GM19035 (cell line): ENCODE measurements around the gene MYL9.
A peak's percentile ranks its signal among the peaks of the same experiment; 100 is the strongest.
"Not testable (repeated sequence)": the region's sequence is repeated elsewhere in the genome, so short reads cannot be mapped to it uniquely, and the experiment has no call there.

ENCODE experiments used
- ATAC-seq: cut with Tn5 transposase; IDR thresholded peaks from one replicate; pipeline ENCODE4 v1.9.1; 2021; ENCODE audit not compliant: unreplicated experiment

MYL9 gene

GRCh38 chr20:36548704-36549627, 7.6 kb downstream of the MYL9 start:
- no peak for ATAC-seq

GRCh38 chr20:36549628-36549941, 8.3 kb downstream of the MYL9 start:
- no peak for ATAC-seq

DNA sequence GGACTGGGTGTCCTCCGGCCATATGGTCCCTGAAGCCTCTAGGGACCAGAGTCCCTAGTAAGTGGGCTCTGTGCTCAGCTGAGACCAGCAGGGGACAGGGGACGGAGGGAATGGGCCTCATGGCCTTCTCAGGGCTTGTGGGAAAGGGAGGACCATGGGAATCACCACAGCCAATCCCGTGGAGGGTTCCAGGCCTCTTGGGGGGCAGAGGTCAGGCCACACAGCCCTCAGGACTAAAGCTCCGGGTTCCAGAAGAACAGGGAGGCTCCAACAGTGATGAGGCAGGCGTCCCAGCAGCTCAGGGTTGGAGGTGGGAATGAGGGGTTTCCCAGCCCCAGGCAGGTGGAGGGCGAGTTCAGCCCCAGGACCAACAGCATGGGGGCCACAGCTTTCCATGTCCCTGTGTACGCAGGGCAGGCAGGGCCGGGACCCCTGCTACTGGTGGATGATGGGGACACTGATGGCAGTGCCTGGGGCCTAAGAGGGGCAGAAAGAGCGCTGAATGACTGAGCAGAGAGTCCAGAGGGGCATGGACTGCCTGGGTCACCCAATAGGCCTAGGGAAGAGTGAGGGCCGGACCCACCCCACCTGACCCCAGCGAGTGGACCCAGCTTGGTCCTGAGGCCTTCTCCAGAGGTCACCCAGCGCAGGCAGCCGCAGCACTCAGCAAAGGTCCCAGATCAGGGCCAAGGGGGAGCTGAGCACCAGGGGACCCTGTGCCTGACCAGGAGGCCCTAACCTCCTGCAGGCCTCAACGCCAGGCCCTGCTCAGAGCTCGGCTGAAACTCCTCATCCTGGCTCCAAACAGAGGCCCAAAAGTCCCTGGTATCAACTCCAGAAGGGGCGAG, 8.8 kb downstream of the MYL9 start:
- no peak for ATAC-seq

DNA sequence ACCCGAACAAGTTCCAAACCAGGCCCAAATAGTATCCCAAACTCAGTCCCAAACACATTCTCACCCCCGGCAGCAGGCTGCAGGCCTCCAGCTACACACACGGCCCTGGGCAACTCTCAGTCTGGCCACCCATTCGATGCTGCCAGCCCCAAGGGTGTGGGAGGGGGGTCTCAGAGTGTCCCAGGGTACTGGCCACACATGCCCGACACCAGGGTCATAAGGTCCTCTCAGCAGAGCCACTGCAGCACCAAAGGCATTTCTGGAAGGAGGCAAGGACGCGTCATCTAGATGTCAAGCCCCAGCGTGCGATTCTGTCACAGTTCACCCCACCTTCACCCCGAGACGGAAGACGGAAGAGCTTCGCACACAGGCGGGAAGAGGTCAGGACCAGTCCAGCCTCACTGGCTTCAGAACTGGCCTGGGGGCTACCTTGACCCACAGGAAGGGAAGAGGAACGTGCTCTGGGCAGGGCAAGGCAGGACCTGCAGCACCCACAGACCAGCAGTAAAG, 9.5 kb downstream of the MYL9 start:
- no peak for ATAC-seq

DNA sequence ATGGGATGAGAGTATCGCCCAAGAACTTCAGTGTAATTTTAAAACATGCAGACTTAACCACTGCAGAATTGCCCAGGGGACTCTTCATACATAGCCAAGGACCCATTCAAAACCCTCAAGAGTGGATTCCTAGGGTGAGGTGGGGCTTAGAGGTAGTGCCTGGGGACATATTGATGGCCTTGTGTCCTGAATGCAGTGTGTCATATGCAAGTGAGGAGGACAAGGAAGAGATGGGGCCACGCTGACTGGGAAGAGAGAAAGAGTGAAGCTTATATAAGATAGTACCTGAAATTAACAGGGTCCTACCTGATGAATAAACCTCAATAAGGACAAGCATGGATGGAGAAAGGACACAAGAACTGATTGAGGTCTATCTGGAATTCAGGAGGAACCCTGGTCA, 13.9 kb downstream of the MYL9 start:
- ATAC-seq = no peak

- ATAC-seq = no peak
Observed at GRCh38 chr20:36562724-36563123, 21.4 kb downstream of the MYL9 start.

- no peak for ATAC-seq
Observed at GRCh38 chr20:36563374-36563773, 22.1 kb downstream of the MYL9 start.

DNA sequence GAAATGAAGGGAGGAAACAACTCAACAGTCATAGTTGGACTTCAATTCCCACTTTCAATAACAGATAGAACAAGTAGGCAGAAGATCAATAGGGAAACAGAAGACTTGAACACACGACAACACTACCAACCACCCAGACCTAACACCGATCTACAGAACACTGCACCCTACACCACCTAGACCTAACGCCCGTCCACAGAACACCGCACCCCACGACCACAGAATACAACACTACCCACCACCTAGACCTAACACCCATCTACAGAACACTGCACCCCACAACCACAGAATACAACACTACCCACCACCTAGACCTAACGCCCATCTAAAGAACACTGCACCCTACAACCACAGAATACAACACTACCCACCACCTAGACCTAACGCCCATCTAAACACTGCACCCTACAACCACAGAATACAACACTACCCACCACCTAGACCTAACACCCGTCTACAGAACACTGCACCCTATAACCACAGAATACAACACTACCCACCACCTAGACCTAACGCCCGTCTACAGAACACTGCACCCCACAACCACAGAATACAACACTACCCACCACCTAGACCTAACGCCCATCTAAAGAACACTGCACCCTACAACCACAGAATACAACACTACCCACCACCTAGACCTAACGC, 22.9 kb downstream of the MYL9 start:
- not testable (repeated sequence) for ATAC-seq

- not testable (repeated sequence) for ATAC-seq
Observed at GRCh38 chr20:36564726-36565121, 23.4 kb downstream of the MYL9 start.

DNA sequence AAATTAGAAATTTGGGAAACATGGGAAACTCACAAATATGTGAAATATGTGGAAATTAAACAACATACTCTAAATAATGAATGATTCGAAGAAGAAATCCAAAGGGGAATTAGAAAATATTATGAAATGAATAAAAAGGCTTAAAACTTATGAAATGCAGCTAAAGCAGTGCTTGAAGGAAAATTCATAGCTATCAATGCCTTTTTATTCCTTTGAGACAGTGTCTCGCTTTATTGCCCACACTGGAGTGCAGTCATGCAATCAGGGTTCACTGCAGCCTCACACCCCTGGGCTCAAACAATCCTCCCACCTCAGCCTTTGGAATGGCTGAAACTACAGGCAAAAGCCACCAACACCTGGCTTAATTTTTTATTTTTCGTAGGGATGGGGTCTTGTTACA, 24.2 kb downstream of the MYL9 start:
- ATAC-seq = no peak

GRCh38 chr20:36569847-36570429, 28.6 kb downstream of the MYL9 start:
- ATAC-seq = no peak

DNA sequence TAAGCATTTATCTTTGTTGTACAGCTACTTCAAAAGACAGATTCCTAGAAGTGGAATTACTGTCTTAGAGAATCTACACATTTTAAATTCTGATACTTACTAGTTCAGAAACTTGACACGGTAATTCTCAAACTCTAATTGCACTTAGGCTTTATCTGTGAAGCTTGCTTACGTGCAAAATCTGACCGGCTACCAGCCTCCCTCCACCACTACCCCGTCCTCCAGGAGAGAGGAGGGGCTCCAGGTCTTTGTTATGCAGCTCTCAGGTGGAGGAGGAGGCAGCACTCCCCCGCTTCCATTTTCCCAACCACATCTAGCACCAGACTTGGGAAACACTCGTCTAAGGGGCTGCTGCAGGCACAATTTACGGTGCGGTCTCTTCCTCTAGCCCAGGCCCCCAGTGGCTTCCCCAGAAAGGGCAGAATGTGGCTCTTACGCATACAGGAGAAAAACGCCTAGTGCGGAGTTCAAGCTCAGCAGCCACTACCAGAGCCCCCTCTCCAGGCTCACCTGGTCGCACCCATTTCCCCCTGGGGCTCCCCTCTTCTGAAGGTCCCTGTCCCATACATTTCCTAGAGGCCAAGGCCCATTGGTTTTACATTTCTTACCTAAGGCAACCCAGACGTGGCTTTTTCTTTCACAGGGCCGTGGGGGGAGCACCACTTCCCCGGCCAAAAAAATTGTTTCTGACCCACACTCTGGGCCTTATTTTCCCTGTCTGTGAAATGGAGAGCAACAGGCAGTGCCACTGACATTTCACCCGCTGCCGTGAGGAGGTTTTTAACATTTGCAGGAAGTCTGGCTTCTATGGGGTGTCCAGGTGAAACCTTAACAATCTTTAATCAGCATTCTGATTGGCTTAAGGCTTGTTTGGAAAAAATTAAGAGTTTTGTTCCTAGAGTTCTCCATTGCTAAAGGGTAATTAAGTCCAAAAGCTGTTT, 30.5 kb downstream of the MYL9 start:
- ATAC-seq = no peak

DNA sequence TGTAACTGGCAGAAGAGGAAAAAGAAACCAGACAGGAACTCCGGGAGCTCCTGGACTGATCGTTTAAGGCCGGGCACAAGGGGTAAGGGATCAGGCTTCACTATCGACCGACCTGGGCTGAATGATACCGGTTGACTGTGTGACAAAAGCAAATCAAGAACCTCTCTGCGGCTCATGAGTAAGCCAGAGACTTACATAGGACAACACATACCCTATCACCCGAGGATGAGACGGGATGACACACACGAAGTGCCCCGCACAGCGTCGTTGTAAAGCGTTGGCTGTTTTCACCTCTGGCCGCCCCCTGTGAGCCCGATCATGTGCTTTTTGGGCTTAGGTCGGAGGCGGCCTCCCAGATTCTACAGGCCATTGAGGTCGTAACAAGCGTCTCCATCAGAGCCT, 31.4 kb downstream of the MYL9 start:
- ATAC-seq = peak; percentile 29

DNA sequence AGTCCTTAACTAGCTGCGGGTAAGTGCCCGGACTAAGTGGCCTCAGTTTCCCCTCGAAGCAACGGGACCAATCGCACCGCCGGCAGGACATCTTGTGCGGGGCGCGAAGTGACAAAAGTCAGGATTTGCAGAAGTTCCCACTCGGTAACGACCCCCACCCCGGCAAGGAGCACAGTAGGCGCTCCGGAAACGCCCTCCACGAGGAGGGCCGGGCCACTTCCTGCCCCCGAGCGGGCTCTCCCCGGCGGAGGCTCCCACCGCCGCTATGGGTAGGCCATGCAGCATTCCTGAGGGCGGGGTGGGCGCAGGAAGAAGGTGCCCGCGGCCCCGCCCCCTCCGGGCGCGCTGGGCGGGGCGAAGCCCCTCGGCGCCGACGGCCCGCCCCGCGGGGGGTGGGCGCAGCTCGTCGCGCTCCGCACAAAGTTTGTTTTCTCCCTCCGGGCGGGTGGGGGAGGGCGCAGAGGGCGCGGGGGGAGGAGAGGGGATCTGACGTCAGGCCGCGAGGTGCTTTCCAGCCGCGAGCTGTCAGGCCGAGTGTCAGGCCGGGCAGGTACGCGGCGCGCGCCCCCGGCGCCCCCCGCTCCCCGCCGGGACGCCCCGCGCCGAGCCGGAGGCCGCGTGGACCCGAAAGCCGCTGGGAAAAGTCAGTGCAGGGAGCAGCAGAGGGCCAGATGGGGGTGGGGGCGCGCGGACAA, 31.9 kb downstream of the MYL9 start, which contains the start of gene TGIF2:
TGIF2 (plus strand) TSS at position 495 of the 695 bp plus-strand sequence. CDS start 5,178 bp downstream, outside the sequence.
- ATAC-seq = peak; percentile 73

DNA sequence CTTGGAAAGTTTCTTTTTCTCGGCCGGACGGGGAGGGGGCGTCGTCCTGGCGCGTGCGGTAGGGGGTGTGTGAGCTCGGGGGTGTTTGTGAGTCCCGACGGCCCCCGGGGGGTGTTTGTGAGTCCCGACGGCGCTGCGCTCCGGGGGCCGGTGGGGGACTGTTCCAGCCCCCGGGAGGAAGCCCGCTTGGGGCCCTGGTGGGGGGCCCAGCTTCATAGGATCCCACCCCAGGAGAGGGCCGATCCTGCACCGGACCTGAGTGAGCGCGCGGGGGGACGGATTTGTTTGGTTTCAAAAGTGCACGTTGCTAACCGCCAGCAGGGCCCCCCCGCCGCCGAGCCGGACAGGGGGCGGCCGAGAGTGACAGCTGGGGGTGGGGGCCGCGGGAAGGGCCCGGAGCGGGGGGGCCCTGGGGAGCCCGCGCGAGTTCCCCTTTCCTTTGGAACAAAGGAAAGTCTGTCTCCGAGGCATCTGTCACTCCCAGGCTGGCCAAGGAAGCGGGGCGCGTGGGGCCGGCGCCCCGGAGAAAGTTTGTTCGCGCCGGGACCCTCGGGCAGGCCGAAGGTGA, 32.6 kb downstream of the MYL9 start:
- no peak for ATAC-seq

DNA sequence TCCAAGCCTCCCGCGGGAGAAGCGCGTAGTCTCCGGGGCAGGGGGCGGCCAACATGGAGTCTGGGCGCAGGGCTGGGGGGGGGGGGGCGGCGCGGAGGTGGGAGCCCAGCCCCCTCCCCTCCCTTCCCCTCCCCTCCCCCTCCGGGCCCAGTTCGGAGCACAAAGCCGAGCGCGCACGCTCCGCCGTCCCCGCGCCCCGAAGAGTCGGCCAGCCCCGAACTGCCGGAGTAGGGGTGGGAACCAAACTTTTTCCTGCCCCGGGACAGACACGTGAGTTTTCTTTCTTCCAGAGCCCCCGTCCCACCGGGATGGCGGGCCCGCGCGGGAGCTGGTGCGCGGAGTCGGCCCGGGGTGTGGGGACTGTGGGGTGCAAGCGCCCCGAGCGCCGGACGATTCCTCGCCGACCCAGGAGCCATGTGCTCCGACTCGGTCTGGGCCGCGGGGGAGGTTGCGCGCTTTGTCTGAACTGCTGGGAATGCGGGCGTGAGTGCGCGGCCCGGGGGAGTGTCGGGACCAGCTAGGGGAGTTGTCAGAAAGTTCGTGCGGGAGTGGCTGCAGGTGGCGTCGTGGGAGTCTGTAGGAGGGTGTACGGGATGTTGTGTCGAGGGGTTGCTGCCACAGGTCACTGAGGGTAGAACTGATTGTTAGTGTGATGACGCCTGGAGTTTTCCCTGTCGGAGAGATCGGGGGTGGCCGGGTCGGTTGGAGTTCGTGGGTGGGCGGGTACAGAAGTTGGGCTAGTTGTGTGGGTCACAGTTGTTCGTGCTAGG, 33.2 kb downstream of the MYL9 start:
- ATAC-seq = no peak

GRCh38 chr20:36576081-36576445, 34.7 kb downstream of the MYL9 start:
- ATAC-seq = no peak

GRCh38 chr20:36578356-36579041, 37.2 kb downstream of the MYL9 start:
- ATAC-seq = no peak
